Cardiac muscle cell (in vitro differentiated cells and primary cell): Measurements from ENCODE around the gene SNX3. TPM values are rescaled to one million over a fixed set of nuclear protein-coding genes. Genes with fewer than 3 reads are reported as not detected.

Source experiments
- DNase-seq, 2 donors: peaks; one replicate each; pipeline versions ENCODE4 v3.0.0 to v3.0.0-alpha.2; 2010 to 2017; ENCODE audit warnings: low read depth in 1 of 2, low spot score in 1 of 2
- H3K27ac ChIP-seq: fragments of 200-600 bp; sonication (generic); 2 replicates; pipeline ENCODE4 v1.5.1; 2016
- H3K27me3 ChIP-seq: fragments of 200-600 bp; sonication (generic); 2 replicates; pipeline ENCODE4 v1.6.0; 2016; ENCODE audit warnings: control low read depth
- H3K36me3 ChIP-seq: fragments of 200-600 bp; sonication (generic); 2 replicates; pipeline ENCODE4 v1.5.1; 2016; ENCODE audit warnings: control low read depth
- H3K4me1 ChIP-seq: fragments of 200-600 bp; sonication (generic); 2 replicates; pipeline ENCODE4 v1.8.1; 2017; ENCODE audit warnings: low read depth, mild to moderate bottlenecking, mixed run types
- H3K4me3 ChIP-seq: fragments of 200-600 bp; sonication (generic); 2 replicates; pipeline ENCODE4 v1.5.1; 2016; ENCODE audit warnings: mild to moderate bottlenecking
- H3K9me3 ChIP-seq: fragments of 200-600 bp; sonication (generic); 2 replicates; pipeline ENCODE4 v1.5.1; 2017; ENCODE audit warnings: low read depth, mild to moderate bottlenecking, control low read depth
- CTCF ChIP-seq: IDR thresholded peaks from 2 replicates; pipeline ENCODE4 v1.5.1; 2012; ENCODE audit warnings: low read depth, mild to moderate bottlenecking, low read length
- polyA plus RNA-seq: library from polyadenylated mRNA; unstranded; fragments of >200 nt; fragmentation: Nextera tagmentation; extraction: Ambion mirVana; gene quantifications from 2 replicates; pipeline ENCODE4 v1.2.1, GENCODE V29; 2016
- total RNA-seq: library from RNA; depleted of rRNA; stranded (reverse); fragments of >200 nt; gene quantifications from 2 replicates; pipeline ENCODE4 v1.2.3, GENCODE V29; 2016

The SNX3 gene
- total and polyA plus RNA-seq, 2 experiments from 2014 or later: 190 to 402 TPM

GRCh38 chr6:108193835-108194234 lies 67.0 kb downstream of the SNX3 start:
- Histone ChIP-seq H3K36me3 (no peaks in the 10 kb centered on the region), H3K4me3 (no peak overlapping the region), H3K9me3 (no peaks in the 10 kb centered on the region), H3K27ac (no peak overlapping the region), H3K27me3 (peaks cover 28% of the 10 kb centered on the region), H3K4me1 (no peaks in the 10 kb centered on the region)
- TF ChIP-seq CTCF: no peak
- no peak for DNase-seq

- no peaks in the 10 kb centered on the region for H3K9me3 ChIP-seq
- H3K27me3 ChIP-seq: peaks cover 35% of the 10 kb centered on the region
- no peak overlapping the region for H3K27ac ChIP-seq
- H3K4me1 ChIP-seq: no peaks in the 10 kb centered on the region
- DNase-seq: no peak
- no peak for TF ChIP-seq CTCF
- H3K4me3 ChIP-seq: no peak overlapping the region
- H3K36me3 ChIP-seq: no peaks in the 10 kb centered on the region
Measured at GRCh38 chr6:108193131-108193530, 67.7 kb downstream of the SNX3 start.

DNA sequence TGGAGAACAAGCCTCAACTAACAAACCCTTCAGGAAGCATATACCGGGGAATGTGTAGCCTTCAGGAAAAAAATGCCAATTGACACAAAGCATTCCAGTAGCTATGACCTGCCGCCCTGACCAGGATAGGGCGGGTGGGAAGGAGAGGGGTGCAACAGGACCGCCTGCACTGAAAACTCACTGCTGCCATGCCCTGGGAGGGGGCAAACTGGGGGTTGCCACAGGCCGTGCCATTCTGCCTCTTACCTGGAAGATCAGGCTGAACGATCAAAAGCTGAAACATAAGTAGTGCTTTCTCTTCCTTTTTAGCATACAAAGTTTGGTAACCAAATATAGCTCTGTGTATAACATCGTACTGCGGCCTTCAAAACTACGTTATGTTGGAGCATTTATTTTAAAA lies 73.3 kb downstream of the SNX3 start:
- Histone ChIP-seq H3K27ac (no peak overlapping the region), H3K36me3 (no peaks in the 10 kb centered on the region), H3K4me1 (no peaks in the 10 kb centered on the region), H3K4me3 (no peak overlapping the region), H3K27me3 (peaks cover 82% of the 10 kb centered on the region), H3K9me3 (no peaks in the 10 kb centered on the region)
- DNase-seq: no peak
- TF ChIP-seq CTCF: no peak

GRCh38 chr6:108186226-108186625 lies 74.6 kb downstream of the SNX3 start:
- TF ChIP-seq CTCF: no peak

GRCh38 chr6:108180776-108181175 lies 80.1 kb downstream of the SNX3 start:
- no peak for DNase-seq
- H3K27ac ChIP-seq: no peak overlapping the region
- no peaks in the 10 kb centered on the region for H3K9me3 ChIP-seq
- H3K36me3 ChIP-seq: no peaks in the 10 kb centered on the region
- H3K4me1 ChIP-seq: no peaks in the 10 kb centered on the region
- no peak for TF ChIP-seq CTCF
- H3K4me3 ChIP-seq: no peak overlapping the region
- H3K27me3 ChIP-seq: peaks cover 94% of the 10 kb centered on the region

More at GRCh38 chr6:108186226-108186625, 74.6 kb downstream of the SNX3 start:
- DNase-seq: no peak
- H3K36me3 ChIP-seq: no peaks in the 10 kb centered on the region
- H3K27me3 ChIP-seq: peaks cover 86% of the 10 kb centered on the region
- no peaks in the 10 kb centered on the region for H3K4me1 ChIP-seq
- no peak overlapping the region for H3K4me3 ChIP-seq
- H3K9me3 ChIP-seq: no peaks in the 10 kb centered on the region
- no peak overlapping the region for H3K27ac ChIP-seq

- no peak for TF ChIP-seq CTCF
- Histone ChIP-seq H3K4me1 (no peaks in the 10 kb centered on the region), H3K4me3 (no peak overlapping the region), H3K9me3 (no peaks in the 10 kb centered on the region), H3K27me3 (peaks cover 94% of the 10 kb centered on the region), H3K36me3 (no peaks in the 10 kb centered on the region), H3K27ac (no peak overlapping the region)
- DNase-seq: no peak
Measured at GRCh38 chr6:108180266-108180665, 80.6 kb downstream of the SNX3 start.
